ENCODE results near the gene ZNF654. TPM values are rescaled to one million over a fixed set of nuclear protein-coding genes. Genes with fewer than 3 reads are reported as not detected.

ZNF654 gene
- total and polyA plus RNA-seq, 11 donors: 2.4 to 15.9 (median 8.7) TPM

- H3K27ac ChIP-seq: peak overlapping the region in 1 of 12 donors; percentile 33
- intact Hi-C loops (cut with DNase I): no loop called here
These were observed 16.4 kb downstream of the ZNF654 start for GRCh38 chr3:88075497-88075896.

GRCh38 chr3:88076712-88077111 is 17.7 kb downstream of the ZNF654 start:
- no peak overlapping the region for H3K4me3 ChIP-seq
- no peak for DNase-seq
- 95 to 99% (median 98%) methylated on average over 1 of the region's 1 CpG for WGBS, 4 donors
- H3K4me1 ChIP-seq: peaks cover 0 to 37% (median 19%) of the 10 kb centered on the region in 12 donors
- no peaks in the 10 kb centered on the region for H3K36me3 ChIP-seq
- no peak overlapping the region for H3K27ac ChIP-seq
- no peak for TF ChIP-seq POLR2A (IDR thresholded peaks at IDR 0.05)
- TF ChIP-seq CTCF (IDR thresholded peaks at IDR 0.05): no peak
- H3K9me3 ChIP-seq: peaks cover 0 to 14% (median 2%) of the 10 kb centered on the region in 12 donors
- H3K27me3 ChIP-seq: no peaks in the 10 kb centered on the region
- ATAC-seq: no peak
- intact Hi-C loops (cut with DNase I): no loop called here

More at GRCh38 chr3:88075497-88075896, 16.4 kb downstream of the ZNF654 start:
- DNase-seq: no peak
- TF ChIP-seq CTCF (IDR thresholded peaks at IDR 0.05) (no peak), POLR2A (IDR thresholded peaks at IDR 0.05) (no peak)
- peaks cover 0 to 37% (median 19%) of the 10 kb centered on the region in 12 donors for H3K4me1 ChIP-seq
- H3K27me3 ChIP-seq: no peaks in the 10 kb centered on the region
- ATAC-seq: no peak
- no peaks in the 10 kb centered on the region for H3K36me3 ChIP-seq
- H3K4me3 ChIP-seq: no peak overlapping the region
- WGBS, 4 donors: 56 to 73% (median 63%) methylated on average over 2 of the region's 2 CpGs
- H3K9me3 ChIP-seq: peaks cover 0 to 8% (median 0%) of the 10 kb centered on the region in 12 donors

- H3K27ac ChIP-seq: no peak overlapping the region
- no peak overlapping the region for H3K4me3 ChIP-seq
- peaks cover 0 to 32% (median 18%) of the 10 kb centered on the region in 12 donors for H3K4me1 ChIP-seq
- TF ChIP-seq CTCF (IDR thresholded peaks at IDR 0.05) (no peak), POLR2A (IDR thresholded peaks at IDR 0.05) (no peak)
- intact Hi-C loops (cut with DNase I): no loop called here
- DNase-seq: no peak
- no peaks in the 10 kb centered on the region for H3K36me3 ChIP-seq
- 96 to 97% (median 97%) methylated on average over 3 of the region's 3 CpGs for whole genome bisulfite sequencing, 4 donors
- H3K9me3 ChIP-seq: peaks cover 0 to 14% (median 0%) of the 10 kb centered on the region in 12 donors
- H3K27me3 ChIP-seq: no peaks in the 10 kb centered on the region
- no peak for ATAC-seq
These were observed 19.9 kb downstream of the ZNF654 start for GRCh38 chr3:88078932-88079331.

- Histone ChIP-seq H3K4me1 (peaks cover 0 to 17% (median 5%) of the 10 kb centered on the region in 12 donors), H3K9me3 (peaks cover 0 to 14% (median 0%) of the 10 kb centered on the region in 12 donors), H3K36me3 (peaks cover 0 to 18% (median 11%) of the 10 kb centered on the region in 9 donors), H3K27me3 (no peaks in the 10 kb centered on the region), H3K27ac (no peak overlapping the region), H3K4me3 (no peak overlapping the region)
- no peak for TF ChIP-seq CTCF (IDR thresholded peaks at IDR 0.05)
- no peak for TF ChIP-seq POLR2A (IDR thresholded peaks at IDR 0.05)
- DNase-seq (no peak), ATAC-seq (no peak)
- intact Hi-C loops (cut with DNase I): no loop called here
- WGBS, 4 donors: 80 to 87% (median 82%) methylated on average over 2 of the region's 2 CpGs
These were observed 23.8 kb downstream of the ZNF654 start for GRCh38 chr3:88082854-88083253.

All from heart left ventricle (tissue), 16 donors.